Loucy (cell line): Measurements from ENCODE around the gene SH3TC2.

Source experiments
- EZH2phosphoT487 ChIP-seq: fragments of 200-600 bp; IDR thresholded peaks from 2 replicates; pipeline ENCODE4 v1.6.1; 2018; ENCODE audit warnings: antibody characterized with exemption, mild to moderate bottlenecking, moderate library complexity, borderline replicate concordance
- TF ChIP-seq, protein P1 (sequence below): fragments of 200-600 bp; sonication (generic); conservative IDR thresholded peaks from 2 replicates; pipeline ENCODE4 v1.5.1; 2014; ENCODE audit warnings: mild to moderate bottlenecking, antibody characterized with exemption, low read length

DNA sequence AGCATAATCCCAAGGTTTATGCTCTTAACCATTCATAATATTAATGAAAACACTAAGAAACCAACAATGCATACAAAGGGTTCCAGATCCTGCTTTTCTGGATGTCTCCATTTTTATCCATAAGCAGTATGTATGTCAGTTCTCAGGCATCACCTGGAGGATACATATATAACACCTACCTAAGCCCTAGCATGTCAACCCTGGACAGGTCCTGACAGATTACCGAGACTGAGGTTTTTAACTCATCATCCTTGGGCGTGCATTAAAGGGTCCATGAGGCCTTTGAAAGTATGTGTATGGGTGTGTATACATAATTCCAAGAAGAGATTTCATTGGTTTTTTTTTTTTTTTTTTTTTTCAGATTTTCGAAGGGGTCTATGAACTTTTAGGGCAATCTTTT is 70.6 kb downstream of the SH3TC2 start:
- TF ChIP-seq, protein P1, sequence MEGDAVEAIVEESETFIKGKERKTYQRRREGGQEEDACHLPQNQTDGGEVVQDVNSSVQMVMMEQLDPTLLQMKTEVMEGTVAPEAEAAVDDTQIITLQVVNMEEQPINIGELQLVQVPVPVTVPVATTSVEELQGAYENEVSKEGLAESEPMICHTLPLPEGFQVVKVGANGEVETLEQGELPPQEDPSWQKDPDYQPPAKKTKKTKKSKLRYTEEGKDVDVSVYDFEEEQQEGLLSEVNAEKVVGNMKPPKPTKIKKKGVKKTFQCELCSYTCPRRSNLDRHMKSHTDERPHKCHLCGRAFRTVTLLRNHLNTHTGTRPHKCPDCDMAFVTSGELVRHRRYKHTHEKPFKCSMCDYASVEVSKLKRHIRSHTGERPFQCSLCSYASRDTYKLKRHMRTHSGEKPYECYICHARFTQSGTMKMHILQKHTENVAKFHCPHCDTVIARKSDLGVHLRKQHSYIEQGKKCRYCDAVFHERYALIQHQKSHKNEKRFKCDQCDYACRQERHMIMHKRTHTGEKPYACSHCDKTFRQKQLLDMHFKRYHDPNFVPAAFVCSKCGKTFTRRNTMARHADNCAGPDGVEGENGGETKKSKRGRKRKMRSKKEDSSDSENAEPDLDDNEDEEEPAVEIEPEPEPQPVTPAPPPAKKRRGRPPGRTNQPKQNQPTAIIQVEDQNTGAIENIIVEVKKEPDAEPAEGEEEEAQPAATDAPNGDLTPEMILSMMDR: no peak
- no peak for TF ChIP-seq EZH2phosphoT487
